Epidermal melanocyte (primary cell): ENCODE measurements around the gene GLB1L3.
A peak's percentile ranks its signal among the peaks of the same experiment; 100 is the strongest.
"Not testable (repeated sequence)": the region's sequence is repeated elsewhere in the genome, so short reads cannot be mapped to it uniquely, and the experiment has no call there.

Source experiments
- DNase-seq: peaks from one replicate; pipeline ENCODE4 v3.0.0; 2011; ENCODE audit warnings: low spot score; ENCODE audit not compliant: insufficient read length

Gene GLB1L3

DNA sequence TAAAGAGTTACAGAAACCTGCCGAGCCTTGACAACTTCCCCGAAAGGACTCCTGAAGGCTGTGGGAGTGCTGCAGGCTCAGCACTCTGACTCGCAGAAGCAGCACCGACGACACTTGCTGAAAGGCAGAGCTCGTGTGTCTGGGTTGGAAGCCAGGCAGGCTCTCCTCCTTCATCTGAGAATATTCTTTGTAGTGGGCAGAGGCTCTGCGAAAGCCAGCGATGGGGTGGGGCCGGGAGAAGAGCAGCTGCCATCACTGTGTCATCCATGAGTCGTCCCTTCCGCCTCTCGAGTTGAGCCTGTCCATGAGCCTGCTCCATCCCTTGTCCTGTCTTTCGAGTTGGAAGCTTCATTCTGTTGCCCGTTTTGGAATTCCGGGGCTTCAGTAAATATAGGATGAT lies 67.5 kb downstream of the GLB1L3 start:
- no peak for DNase-seq

- not testable (repeated sequence) for DNase-seq
Measured at GRCh38 chr11:134344497-134345236, 68.5 kb downstream of the GLB1L3 start.

DNA sequence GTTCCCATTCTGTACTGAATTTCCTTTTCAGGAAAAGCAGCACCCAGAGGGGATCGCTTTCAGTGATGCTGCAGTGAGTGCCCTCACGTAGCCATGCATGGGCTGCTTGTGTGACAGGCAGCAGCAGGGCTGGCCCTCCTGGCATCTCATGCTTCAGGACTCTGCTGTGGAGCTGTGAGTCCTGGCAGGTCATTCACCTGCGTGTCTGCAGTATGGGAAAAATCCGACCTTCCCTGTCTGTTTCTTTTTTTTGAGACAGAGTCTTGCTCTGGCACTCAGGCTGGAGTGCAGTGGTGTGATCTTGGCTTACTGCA lies 69.0 kb downstream of the GLB1L3 start:
- DNase-seq: no peak

DNA sequence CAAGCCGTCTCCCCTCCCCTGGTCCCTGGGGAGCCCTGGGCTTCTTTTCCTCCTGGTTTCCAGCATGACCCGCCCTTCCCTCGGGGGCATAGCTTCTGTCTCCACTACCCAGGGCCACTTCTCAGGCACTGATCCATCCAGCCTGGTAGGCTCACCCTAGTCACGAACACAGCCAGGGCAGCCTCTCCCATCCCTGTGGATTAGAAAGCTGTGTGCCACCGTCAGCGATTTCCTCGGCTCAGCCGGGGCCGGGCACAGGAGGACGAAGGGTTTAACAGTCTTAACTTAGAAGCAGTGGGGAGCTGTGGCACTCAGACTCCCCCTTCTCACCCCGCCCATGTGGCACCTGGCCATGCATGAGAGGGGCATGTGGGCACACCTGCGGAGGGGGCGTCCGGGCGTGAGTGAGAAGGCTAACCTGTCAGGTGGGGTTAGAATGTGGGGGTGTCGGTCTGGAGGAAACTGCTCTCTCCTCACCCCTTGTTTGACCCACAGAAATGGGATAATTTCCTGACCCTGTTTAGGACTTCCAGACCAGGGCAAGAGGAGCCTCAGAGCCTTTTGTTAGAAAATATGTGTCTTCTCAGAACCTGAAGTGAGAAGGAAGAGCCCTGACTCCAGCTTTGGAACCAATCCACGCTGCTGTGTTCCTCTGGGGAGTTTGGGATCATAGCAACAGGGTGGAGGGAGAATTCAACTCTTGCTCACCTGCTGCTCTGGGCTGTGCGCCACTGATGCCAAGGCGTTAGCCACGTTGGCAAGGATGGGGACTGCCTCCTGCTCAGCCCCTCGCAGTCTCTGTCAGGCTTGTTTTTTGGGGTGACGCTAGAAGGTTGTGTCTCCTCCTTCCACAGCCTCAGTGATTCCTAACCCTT lies 70.2 kb downstream of the GLB1L3 start:
- DNase-seq: no peak

DNA sequence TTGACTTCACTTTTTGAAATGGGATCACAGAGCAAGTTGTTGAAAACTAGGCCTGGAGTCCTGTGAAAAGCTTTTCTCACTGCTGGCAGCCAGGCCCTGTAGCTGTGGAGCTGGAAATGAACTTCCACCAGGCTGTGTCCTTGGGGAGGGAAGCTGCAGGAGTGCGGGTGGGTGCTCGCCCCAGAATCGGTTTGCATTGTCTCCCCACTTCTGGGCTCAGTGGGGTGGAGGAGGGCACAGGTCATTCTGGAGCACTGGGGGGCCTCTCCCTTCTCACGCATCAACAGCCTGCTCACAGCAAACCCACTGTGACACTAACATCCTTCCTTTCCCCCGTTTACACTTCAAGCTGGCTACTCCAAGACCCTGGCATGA lies 70.8 kb downstream of the GLB1L3 start:
- DNase-seq: no peak

- DNase-seq: no peak
Measured at GRCh38 chr11:134347441-134347840, 71.3 kb downstream of the GLB1L3 start.

DNA sequence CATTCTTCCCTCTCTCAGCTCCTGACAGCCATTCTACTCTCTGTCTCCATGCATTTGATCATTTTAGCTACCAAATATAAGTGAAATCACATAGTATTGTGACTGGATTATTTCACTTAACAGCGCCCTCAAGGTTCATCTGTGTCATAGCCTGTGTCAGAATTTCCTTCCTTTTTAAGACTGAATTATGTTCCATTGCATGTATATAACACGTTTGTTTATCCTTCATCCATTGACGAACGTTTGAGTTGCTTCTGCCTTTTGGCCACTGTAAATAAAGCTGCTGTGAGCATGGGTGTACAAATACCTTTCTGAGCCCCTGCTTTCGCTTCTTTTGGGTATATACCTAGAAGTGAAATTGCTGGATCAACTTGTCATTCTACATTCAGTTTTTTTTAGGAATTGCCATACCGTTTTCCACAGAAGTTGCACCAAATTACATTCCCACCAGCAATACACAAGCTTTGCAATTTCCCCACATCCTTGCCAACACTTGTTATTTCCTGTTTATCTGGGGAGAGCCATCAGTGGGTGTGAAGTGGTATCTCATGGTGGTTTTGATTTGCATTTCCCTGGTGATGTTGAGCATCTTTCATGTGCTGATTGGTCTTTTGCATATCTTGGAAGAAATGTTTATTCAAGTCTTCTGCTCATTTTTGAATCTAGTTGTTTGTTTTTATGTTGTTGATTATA lies 73.1 kb downstream of the GLB1L3 start:
- DNase-seq: no peak

GRCh38 chr11:134349802-134350355 lies 73.7 kb downstream of the GLB1L3 start:
- DNase-seq: no peak

GRCh38 chr11:134350381-134350780 lies 74.2 kb downstream of the GLB1L3 start:
- DNase-seq: no peak

DNA sequence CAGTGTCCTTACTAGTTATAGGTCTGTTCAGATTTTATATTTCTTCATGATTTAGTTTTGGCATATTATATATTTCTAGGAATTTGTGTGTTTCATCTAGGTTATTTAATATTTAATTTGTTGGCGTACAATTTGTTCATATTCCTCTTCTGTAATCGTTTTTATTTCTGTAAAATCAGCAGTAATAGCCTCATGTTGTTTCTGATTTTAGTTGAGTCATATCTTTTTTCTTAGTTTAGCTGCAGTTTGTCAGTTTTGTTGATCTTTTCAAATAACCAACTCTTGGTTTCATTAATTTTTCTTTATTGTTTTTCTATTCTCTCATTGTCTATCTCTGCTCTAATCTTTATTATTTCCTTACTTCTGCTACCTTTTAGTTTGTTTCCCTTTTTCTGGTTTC lies 75.9 kb downstream of the GLB1L3 start:
- no peak for DNase-seq

DNA sequence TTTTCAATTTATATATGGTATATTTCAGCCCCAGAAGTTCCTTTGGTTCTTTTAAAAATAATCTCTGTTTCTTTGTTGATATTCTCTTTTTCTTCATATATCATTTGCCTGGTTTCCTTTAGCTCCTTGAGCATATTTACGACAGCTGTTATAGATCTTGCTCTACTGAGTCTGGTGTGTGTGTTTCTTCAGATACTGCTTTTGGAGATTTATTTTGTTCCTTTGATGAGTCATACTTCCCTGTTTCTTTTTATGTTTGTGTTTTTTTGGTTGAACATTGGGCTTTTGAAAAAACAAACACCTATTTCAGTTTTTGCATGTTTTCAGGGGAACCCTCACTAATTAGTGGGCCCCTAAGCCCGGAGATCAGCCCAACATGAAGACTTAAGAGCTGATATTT lies 79.0 kb downstream of the GLB1L3 start:
- DNase-seq: no peak

DNA sequence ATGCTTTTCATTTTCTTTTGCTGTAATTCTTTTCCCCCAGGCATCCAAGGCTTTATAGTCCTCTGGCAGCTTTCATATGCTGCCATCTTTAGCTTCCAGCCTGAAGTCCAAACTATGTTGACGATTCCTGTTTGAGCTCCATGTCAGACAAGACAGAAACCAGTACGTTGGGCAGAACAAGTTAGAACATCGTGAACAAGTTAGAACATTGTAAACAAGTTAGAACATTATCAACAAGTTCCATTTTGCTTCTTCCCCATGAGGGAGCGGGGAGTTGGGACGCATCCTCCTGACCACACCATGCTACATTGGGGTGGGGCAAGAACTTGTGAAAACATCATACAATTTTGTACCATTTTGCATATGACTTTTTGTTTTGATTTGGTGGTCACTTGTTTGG lies 79.5 kb downstream of the GLB1L3 start:
- no peak for DNase-seq

GRCh38 chr11:134356656-134357544 lies 80.7 kb downstream of the GLB1L3 start:
- no peak for DNase-seq

GRCh38 chr11:134357545-134357839 lies 81.3 kb downstream of the GLB1L3 start:
- no peak for DNase-seq

DNA sequence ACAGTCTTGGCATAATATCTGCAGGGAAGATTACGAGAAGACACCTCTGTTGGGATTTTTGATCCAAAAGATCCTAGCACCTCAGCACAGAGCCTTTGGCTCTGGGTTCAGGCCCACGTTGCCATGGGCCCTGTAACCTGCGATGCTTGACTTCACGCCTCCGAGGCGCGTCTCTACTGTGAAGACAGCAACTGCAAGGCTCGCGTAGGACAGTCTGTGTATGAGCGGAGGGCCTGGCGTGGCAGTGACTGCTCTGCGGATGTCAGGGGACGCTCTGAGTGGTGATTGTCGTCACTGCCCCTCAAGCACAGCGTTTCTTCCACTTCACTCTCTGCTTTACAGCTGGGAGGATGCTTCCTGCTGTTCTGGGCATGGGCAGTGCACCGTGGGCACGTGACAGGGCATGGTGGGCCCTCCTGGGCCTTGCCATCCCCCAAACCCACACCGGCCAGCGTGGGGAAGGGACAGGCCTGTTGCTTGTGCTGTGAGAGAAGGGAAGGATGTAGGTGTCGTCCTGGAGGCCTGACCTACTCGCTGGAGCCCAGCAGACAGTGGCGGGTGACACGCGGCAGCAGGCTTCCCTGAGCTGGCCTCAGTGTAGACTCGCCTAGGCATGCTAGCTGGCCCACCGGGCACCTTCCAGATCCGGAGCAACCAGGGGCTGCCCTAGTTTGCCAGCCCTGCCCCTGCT lies 82.1 kb downstream of the GLB1L3 start:
- DNase-seq: no peak

GRCh38 chr11:134358856-134359490 lies 82.8 kb downstream of the GLB1L3 start:
- no peak for DNase-seq

GRCh38 chr11:134359646-134360045 lies 83.5 kb downstream of the GLB1L3 start:
- DNase-seq: no peak

- peak; percentile 42 for DNase-seq
Measured at GRCh38 chr11:134360050-134360835, 84.1 kb downstream of the GLB1L3 start.

GRCh38 chr11:134361661-134362060 lies 85.5 kb downstream of the GLB1L3 start:
- no peak for DNase-seq
